ENCODE results near the gene KAT6B.

- TF ChIP-seq, protein P1, sequence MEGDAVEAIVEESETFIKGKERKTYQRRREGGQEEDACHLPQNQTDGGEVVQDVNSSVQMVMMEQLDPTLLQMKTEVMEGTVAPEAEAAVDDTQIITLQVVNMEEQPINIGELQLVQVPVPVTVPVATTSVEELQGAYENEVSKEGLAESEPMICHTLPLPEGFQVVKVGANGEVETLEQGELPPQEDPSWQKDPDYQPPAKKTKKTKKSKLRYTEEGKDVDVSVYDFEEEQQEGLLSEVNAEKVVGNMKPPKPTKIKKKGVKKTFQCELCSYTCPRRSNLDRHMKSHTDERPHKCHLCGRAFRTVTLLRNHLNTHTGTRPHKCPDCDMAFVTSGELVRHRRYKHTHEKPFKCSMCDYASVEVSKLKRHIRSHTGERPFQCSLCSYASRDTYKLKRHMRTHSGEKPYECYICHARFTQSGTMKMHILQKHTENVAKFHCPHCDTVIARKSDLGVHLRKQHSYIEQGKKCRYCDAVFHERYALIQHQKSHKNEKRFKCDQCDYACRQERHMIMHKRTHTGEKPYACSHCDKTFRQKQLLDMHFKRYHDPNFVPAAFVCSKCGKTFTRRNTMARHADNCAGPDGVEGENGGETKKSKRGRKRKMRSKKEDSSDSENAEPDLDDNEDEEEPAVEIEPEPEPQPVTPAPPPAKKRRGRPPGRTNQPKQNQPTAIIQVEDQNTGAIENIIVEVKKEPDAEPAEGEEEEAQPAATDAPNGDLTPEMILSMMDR (IDR thresholded peaks at IDR 0.05) = no peak
- no peak for TF ChIP-seq EZH2phosphoT487 (IDR thresholded peaks at IDR 0.05)
Observed at GRCh38 chr10:74880041-74880440, 53.6 kb downstream of the KAT6B start.

Data from neural progenitor cell (in vitro differentiated cells).